ENCODE measurements around the gene NAPA. TPM values are rescaled to one million over a fixed set of nuclear protein-coding genes. Genes with fewer than 3 reads are reported as not detected.

NAPA gene
- total RNA-seq, 3 donors from 2014 or later = 109 to 145 (median 124) TPM

GRCh38 chr19:47510516-47511127 is 4.2 kb downstream of the NAPA start:
- DNase-seq = no peak
- Histone ChIP-seq H3K4me3 (no peak overlapping the region), H3K9me3 (no peaks in the 10 kb centered on the region), H3K36me3 (ENCODE audit: low read depth) (peaks cover 5% of the 10 kb centered on the region), H3K4me1 (ENCODE audit: low read depth) (peaks cover 35% of the 10 kb centered on the region)
- no peak for TF ChIP-seq CTCF (IDR thresholded peaks at IDR 0.05)
- intact Hi-C loops (cut with DNase I, micrococcal nuclease) = loop anchor here in 1 of 2 donors (10.0 kb wide), 1 partner anchor 94 kb away; the partner anchor contains the start of gene BICRA
- ATAC-seq = no peak

GRCh38 chr19:47509973-47510372 is 4.9 kb downstream of the NAPA start:
- DNase-seq (no peak), ATAC-seq (no peak)
- TF ChIP-seq CTCF (IDR thresholded peaks at IDR 0.05) = no peak
- H3K9me3 ChIP-seq = no peaks in the 10 kb centered on the region
- no peak overlapping the region for H3K4me3 ChIP-seq
- peaks cover 3% of the 10 kb centered on the region for H3K36me3 ChIP-seq (ENCODE audit: low read depth)
- intact Hi-C loops (cut with DNase I, micrococcal nuclease) = loop anchor here in 1 of 2 donors (10.0 kb wide), 1 partner anchor 95 kb away; the partner anchor contains the start of gene BICRA
- H3K4me1 ChIP-seq (ENCODE audit: low read depth) = peaks cover 35% of the 10 kb centered on the region

- ATAC-seq (no peak), DNase-seq (no peak)
- Histone ChIP-seq H3K4me1 (ENCODE audit: low read depth) (peaks cover 35% of the 10 kb centered on the region), H3K9me3 (no peaks in the 10 kb centered on the region), H3K36me3 (ENCODE audit: low read depth) (no peaks in the 10 kb centered on the region), H3K4me3 (no peak overlapping the region)
- no peak for TF ChIP-seq CTCF (IDR thresholded peaks at IDR 0.05)
- intact Hi-C loops (cut with DNase I, micrococcal nuclease) = no loop called here
These were observed 5.6 kb downstream of the NAPA start for GRCh38 chr19:47509170-47509847.

- H3K4me1 ChIP-seq (ENCODE audit: low read depth) = peaks cover 34% of the 10 kb centered on the region
- ATAC-seq = no peak
- TF ChIP-seq CTCF (IDR thresholded peaks at IDR 0.05) = no peak
- no peak overlapping the region for H3K4me3 ChIP-seq
- intact Hi-C loops (cut with DNase I, micrococcal nuclease) = no loop called here
- no peaks in the 10 kb centered on the region for H3K9me3 ChIP-seq
- DNase-seq = no peak
- no peaks in the 10 kb centered on the region for H3K36me3 ChIP-seq (ENCODE audit: low read depth)
These were observed 6.1 kb downstream of the NAPA start for GRCh38 chr19:47508721-47509120.

GRCh38 chr19:47507924-47508553 is 6.8 kb downstream of the NAPA start:
- H3K36me3 ChIP-seq (ENCODE audit: low read depth) = no peaks in the 10 kb centered on the region
- intact Hi-C loops (cut with DNase I, micrococcal nuclease) = no loop called here
- DNase-seq = no peak
- no peaks in the 10 kb centered on the region for H3K9me3 ChIP-seq
- ATAC-seq = no peak
- TF ChIP-seq CTCF (IDR thresholded peaks at IDR 0.05) = no peak
- H3K4me1 ChIP-seq (ENCODE audit: low read depth) = peaks cover 27% of the 10 kb centered on the region
- H3K4me3 ChIP-seq = no peak overlapping the region

All from mucosa of descending colon (tissue), 3 donors.